Breast epithelium (tissue), 3 donors: Measurements from ENCODE around the gene CAPZA1.

Experiments
- POLR2A ChIP-seq: fragments of 450-650 bp; IDR thresholded peaks from one replicate; pipeline ENCODE4 v1.6.1; 2016; ENCODE audit warnings: antibody characterized with exemption, mild to moderate bottlenecking, moderate library complexity
- POLR2AphosphoS5 ChIP-seq, 3 donors: sonication (generic); formaldehyde crosslinking; IDR thresholded peaks; one replicate each; pipeline ENCODE4 v1.6.1; 2017; ENCODE audit warnings: antibody characterized with exemption in 3 of 3
- TF ChIP-seq, protein P1 (sequence below), 3 donors: fragments of 450-650 bp; IDR thresholded peaks; one replicate each; pipeline ENCODE4 v1.5.1; 2016 to 2017; ENCODE audit warnings: antibody characterized with exemption in 3 of 3, mild to moderate bottlenecking in 3 of 3, moderate library complexity in 3 of 3

DNA sequence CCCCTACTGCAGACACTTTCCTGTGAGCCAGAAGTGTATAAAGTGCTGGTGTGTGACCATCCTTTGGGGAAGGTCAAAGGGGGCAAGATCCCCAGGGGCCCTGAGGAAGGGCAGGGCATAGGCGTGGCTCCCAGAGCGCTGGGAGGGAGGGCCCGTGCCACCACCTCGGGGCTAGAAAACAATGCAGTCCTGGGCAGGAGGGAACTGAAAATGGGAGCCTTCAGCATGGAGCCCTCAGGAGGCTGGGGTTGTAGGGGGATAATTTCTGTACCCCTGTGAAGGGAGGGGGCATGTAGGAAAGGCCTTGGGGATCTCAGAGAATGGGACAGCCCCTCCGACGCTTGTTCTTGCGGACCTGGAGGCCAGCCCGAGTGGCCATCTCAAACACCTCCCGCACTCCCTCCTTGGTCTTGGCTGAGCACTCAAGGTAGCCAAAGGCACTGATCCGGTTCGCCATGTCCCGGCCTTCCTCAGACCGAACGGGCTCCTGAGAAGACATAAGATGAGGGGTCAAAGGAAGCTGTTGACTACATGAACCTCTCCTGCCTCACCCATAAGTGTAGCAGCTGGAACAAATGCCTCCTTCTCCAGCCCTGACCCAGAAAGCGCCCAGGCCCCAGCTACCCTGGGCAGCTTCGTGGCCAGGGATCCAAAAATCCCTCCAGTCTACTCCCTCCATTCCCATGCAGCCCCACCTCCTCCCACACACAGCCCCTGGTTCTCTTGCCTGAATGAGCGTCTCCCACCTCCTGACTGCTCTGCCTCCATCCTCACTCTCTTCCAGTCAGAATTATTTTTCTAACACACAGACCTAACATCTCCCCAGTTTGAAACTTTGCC is 81.8 kb downstream of the CAPZA1 start:
- TF ChIP-seq, protein P1, sequence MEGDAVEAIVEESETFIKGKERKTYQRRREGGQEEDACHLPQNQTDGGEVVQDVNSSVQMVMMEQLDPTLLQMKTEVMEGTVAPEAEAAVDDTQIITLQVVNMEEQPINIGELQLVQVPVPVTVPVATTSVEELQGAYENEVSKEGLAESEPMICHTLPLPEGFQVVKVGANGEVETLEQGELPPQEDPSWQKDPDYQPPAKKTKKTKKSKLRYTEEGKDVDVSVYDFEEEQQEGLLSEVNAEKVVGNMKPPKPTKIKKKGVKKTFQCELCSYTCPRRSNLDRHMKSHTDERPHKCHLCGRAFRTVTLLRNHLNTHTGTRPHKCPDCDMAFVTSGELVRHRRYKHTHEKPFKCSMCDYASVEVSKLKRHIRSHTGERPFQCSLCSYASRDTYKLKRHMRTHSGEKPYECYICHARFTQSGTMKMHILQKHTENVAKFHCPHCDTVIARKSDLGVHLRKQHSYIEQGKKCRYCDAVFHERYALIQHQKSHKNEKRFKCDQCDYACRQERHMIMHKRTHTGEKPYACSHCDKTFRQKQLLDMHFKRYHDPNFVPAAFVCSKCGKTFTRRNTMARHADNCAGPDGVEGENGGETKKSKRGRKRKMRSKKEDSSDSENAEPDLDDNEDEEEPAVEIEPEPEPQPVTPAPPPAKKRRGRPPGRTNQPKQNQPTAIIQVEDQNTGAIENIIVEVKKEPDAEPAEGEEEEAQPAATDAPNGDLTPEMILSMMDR (IDR thresholded peaks at IDR 0.05): no peak
- TF ChIP-seq POLR2A (no peak), POLR2AphosphoS5 (IDR thresholded peaks at IDR 0.05) (no peak)
